Tongue (tissue), 2 donors: ENCODE measurements around the gene CDK10. TPM values are rescaled to one million over a fixed set of nuclear protein-coding genes. Genes with fewer than 3 reads are reported as not detected.

ENCODE experiments used
- DNase-seq: peaks from one replicate; pipeline ENCODE4 v3.0.0-alpha.2; 2015
- total RNA-seq: library from RNA; depleted of rRNA; stranded (reverse); fragments of >200 nt; gene quantifications from one replicate; pipeline ENCODE4 v1.2.3, GENCODE V29; 2014

CDK10 gene
- total RNA-seq, 1 donor from 2014 or later = 45.5 TPM

DNA sequence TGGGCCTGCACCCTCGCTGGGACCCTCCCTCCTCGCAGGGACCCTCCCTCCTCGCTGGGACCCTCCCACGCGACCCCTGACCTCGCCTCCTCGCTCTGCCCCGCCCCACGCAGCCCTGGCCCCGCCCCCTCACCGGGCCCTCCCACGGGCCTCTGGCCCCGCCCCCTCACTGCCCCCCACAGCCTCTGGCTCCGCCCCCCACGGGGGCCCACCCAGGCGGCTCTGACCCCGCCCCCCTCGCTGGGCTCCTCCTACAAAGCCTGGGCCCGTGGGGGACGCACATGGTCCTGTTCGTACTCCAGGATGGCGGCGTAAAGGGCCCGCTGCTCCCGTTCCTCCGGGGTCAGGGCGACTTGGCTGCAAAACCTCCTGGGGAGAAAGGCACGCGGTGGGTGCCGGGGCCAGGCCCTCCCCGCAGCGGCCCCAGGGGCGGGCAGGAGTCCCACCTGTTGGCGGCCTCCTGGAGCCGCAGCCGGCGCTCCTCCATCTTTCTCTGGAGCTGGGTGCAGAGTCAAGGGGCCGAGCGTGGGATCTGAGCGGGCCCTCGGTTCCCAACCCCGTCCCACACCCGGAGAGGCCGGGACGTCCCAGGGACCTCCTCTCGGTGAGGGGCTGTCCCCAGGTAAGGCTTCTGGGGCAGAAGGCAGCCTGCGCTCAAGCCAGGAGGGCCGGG lies 25.2 kb downstream of the CDK10 start:
- DNase-seq = peak; percentile 71

DNA sequence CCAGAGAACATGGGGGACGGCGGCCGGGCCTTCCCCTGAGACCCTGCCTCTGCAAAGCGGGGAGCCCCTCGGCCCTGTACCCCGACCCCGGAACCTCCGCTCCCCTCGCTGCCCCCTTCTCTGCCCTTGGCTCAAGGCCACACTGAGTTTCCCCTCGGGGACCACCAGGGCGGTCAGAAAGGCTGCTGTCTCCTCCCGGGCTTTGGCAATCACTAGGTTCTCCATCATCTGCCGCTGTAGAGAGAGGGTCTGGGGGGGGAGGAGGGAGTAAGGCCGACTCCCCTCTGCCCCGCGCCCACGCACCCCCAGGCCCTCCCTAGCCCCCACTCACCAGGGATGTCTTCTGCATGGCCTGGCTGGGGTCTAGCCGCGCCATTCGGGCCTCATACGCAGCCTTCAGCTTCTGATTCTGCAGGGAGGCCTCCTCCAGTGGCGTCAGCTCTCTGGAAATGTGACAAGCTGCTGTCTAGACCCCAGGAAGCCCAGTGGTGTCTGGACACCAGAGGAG lies 25.8 kb downstream of the CDK10 start:
- DNase-seq = peak; percentile 20

DNA sequence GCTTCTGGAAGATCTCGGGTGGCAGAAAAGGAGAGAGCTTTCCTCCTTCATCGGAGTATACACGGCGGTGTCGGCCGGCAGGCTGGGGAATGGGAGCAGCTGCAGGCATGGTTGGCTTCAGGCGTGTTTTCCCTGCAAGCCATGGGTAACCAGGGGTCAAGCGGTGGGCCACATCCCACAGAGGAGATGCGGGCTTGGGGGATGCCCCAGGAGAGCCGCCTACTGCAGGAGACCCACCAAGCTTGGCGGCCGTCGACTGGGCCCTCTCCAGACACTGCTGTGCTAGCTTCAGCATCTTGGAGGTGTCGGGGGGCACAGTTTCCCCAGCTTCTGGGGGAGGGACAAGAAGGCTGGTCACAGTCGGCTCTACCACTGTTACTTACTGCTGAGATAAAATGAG lies 30.0 kb downstream of the CDK10 start:
- no peak for DNase-seq

DNA sequence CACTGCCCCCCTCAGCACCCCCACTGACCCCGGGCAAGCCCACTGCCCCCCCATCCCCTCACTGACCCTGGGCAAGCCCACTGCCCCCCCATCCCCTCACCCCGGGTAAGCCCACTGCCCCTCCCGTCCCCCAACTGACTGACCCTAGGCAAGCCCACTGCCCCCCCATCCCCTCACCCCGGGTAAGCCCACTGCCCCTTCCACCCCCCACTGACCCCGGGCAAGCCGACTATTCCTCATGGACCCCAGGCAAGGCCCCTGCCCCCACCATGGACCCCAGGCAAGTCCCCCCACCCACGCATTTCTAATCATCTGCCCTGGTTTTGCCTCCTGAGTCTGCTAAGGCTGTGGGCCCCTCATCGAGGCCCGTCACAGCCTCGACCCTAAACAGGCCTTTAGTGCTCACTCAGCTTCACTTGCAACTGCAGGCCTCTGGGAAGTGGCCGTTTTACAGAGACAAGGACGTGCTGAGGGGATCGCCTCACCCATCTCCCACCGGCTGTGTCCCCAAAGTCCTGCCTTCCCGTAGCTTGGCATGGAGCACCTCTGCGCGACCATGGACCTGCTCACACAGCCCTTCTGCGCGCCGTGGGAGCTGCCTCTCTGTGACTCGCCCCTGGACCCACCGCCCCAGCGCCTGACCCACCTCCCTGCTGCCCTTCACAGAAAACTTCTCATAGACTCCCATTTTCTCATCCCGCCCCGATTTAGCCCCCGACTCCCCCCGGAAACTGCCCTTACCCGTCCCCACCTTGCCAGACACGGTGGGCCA lies 30.6 kb downstream of the CDK10 start:
- no peak for DNase-seq

DNA sequence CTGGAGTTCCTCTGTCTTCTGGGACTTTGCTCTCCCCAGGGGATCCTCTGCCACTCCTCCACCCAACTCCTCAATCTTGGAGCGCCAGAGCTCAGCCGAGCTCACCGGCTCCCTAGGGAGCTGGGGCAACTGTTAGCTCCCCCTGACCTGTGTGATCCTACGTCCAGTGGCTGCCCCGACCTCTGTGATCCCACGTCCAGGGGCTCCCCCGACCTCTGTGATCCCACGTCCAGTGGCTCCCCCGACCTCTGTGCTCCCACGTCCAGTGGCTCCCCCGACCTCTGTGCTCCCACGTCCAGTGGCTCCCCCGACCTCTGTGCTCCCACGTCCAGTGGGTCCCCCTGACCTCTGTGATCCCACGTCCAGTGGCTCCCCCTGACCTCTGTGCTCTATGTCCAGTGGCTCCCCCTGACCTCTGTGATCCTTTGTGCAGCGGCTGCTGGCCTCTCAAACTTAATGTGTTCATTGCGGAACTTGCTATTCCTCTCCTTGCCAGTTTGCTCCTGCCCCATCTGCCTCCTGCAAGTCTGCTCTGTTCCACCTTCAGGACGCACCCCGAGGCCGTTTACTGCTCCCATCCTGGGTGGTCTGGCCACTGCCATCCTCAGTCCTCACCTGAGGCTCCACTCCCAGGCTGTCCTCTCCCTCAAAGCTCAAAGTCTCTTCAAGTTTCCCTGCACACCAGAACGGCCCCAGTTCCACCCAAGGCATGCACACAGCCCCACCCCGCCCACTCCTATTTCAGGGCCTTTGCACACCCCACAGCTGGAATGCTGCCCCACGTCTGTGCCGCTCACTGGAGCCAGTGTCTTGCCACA lies 31.4 kb downstream of the CDK10 start:
- DNase-seq = no peak

DNA sequence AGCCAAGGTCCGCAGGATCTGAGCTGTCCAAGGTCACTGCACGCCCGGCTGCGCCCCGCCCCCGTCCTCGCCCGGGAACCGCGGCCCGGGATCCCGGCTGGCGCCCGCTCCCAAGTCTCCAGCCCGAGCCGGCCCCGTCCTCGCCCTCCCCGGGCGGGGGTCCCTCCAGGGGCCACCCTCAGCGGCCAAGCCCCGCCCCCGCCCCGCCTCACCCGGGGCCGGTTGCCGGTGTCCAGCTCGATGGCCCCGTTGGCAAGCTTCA lies 34.0 kb downstream of the CDK10 start:
- no peak for DNase-seq

DNA sequence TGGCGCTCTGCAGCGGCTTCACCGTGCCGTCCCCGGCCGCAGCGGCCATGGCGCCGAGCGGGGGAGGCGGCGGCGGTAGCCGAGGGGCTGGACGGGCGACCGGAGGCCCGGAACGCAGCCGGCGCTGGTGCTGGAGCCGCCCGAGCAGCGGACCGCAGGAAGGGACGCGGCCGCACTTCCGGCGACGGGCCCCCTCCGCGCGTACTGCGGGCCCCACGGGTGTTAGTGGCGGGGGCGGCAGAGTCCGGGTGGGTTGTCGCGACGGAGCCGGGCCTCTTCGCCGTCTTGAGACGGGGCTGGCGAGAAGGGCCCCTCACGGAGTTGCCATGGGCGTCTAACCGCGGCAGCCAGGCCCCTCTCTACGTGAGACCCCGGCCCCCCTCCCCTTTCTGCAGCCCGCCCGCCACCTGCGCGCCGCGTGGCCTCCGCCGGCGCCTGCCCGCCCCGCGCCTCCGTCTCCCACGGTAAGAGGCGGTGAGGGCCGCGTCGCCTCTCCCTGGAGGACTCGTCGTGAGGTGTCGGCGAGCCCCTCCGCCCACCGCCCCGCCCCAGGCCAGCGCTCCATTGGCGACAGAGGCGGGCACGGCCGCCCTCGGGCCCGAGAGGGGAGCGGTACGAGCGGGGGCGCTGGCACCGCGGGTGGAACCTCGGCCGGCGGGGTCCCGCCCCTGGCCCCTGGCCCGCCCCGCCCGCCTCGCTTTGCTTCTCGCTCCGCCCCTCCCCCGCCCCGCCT lies 34.5 kb downstream of the CDK10 start, which contains the start of the genes VPS9D1 and ZNF276:
Gene VPS9D1, minus strand, starts transcription at position 86 of the 733 bp plus-strand sequence. Its CDS starts 37 bp downstream, at position 49.
Gene ZNF276, plus strand, starts transcription at position 725 of the 733 bp plus-strand sequence. CDS start 104 bp downstream, outside the sequence.
- peak; percentile 91 for DNase-seq

DNA sequence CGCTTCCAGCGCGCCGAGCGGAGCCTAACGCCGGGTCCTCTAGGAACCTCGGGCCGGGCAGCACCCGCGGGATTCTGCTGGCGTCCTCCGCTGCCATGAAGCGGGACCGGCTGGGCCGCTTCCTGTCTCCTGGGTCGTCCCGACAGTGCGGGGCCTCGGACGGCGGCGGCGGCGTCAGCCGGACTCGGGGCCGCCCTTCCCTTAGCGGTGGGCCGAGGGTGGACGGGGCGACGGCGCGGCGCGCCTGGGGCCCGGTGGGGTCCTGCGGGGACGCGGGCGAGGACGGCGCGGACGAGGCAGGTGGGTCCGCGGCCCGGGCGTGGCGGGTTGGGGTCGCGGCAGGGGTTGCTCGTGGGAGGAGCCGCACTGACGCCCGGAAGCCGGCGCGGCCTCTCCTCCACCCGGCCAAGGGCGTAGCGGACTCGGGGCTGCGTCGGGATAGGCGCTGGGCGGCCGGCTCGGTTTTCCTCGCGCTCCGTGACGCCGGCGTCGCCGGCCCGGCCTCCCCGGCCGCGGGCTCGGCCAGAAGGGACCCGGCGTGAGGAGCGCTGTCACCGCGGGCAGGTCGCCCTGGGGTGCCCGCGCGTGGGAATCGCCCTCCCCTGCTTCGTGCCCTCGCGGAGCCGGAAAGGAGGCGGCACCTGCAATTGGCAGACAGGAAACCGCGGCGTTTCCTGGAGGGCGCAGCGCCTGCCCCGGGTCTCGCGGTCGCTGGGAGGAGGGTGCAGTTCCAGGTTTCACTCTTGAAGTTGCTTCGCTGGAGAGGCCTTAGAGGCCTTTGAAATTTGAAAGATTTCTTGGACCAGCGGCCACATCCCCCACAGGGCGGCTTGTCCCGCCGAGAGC lies 35.3 kb downstream of the CDK10 start:
- DNase-seq = peak; percentile 35

DNA sequence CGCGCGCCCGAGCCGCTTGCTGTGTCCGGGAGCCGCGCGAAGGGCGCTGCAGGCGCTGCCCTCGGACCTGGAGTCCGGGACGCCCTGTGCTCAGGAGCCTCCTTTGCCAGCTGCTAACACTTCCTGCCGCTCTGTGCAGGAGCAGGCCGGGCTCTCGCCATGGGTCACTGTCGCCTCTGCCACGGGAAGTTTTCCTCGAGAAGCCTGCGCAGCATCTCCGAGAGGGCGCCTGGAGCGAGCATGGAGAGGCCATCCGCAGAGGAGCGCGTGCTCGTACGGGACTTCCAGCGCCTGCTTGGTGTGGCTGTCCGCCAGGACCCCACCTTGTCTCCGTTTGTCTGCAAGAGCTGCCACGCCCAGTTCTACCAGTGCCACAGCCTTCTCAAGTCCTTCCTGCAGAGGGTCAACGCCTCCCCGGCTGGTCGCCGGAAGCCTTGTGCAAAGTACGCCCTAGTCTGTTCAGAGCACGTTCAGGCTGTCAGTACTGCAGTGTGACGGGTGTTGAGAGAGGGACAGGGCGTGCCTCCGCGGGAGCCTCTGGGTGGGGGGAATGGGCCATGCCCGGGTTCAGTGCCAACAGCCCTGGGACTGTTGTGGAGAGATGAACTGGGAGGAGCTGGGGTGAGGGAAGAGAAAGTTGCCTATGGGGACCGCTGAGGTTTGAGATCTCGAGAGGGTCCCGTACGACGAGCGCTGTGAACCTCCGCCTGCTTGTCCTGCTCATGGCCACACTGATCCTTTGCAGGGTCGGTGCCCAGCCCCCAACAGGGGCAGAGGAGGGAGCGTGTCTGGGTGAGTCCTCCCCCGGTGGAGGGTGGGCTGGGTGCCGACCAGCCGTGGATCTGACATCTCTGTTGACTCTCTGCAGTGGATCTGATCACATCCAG lies 36.1 kb downstream of the CDK10 start:
- peak; percentile 60 for DNase-seq

DNA sequence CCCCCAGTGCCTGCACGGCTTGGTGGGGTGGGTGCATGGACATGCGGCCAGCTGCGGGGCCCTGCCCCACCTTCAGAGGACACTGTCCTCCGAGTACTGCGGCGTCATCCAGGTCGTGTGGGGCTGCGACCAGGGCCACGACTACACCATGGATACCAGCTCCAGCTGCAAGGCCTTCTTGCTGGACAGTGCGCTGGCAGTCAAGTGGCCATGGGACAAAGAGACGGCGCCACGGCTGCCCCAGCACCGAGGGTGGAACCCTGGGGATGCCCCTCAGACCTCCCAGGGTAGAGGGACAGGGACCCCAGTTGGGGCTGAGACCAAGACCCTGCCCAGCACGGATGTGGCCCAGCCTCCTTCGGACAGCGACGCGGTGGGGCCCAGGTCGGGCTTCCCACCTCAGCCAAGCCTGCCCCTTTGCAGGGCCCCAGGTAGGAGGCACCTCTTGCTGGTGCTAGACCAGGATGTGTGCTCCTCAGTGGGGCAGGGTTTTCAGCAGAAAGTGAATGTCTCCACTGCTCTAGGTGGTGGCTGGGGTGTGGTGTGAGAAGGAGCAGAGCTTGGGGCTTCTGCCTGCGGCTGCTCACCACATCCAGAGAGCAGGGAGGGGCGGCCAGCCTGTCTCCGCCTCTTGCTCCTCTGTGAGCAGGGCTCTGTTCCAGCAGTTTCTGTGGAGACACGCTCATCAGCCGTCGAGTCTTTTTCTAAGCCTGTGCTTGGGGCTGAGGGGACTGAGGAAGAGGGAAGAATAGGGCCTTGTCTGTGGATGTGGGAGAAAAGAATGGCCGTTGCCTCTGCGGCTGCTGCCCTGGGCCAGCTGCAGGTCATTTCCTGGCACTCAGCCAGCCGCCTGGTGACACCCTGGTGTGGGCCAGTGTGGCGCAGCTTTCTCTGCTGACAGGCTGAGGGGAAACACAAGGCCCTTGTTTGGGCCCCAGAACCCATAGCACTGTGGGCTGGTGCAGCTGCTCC lies 37.1 kb downstream of the CDK10 start:
- DNase-seq = peak; percentile 68

DNA sequence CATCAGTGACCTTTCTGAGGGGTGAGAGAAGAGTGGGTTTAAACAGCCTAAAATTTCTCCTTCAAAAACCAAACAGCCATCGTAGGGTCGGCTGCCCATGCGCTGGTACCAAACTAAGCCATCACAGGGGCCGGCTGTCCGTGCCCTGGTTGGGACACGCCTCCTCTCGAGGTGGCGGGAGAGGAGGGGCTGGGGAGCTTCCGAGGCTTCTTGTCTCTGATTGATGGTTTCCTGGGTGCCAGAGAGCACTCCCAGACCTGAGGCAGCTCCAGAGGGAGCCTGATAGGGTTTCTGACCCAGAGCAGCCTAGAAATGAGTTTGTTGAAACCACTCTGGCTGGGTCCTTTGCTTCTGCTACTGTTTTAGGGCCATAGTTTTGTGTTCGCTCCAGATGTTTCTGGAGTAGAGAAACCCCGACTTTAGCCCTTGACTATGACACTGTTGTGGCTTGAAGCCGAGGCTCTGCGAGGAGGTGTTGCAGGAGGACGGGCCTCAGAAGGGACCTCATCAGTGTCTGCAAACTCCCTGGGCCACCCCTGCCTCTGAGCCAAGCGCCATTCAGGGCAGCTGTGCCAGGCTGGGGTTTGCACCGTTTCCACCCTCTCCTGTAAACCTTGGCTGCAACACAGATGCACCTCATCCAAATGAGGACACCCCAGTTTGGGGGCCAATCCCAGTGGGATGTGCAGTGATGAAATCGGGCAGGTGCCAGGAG lies 41.1 kb downstream of the CDK10 start:
- DNase-seq = no peak

DNA sequence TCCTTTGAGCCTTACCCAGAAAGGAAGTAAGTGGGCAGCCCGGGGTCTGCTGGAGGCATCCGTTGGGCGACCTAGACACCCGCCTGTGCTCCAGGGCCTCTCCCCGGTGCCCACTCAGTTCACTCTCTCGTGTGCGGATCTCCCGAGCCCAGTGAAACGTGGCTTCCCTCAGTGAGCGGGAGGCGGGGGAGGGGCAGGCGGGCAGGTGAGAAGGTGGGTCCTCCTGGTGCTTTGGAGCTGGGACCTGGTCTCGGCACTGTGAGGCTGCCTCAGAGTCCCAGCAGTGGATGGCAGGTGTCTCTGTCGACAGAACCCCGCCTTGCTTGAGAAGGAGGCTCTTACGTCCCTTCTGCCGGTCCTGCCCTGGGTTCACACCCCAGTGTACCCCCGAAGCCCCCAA lies 42.8 kb downstream of the CDK10 start:
- DNase-seq = no peak

DNA sequence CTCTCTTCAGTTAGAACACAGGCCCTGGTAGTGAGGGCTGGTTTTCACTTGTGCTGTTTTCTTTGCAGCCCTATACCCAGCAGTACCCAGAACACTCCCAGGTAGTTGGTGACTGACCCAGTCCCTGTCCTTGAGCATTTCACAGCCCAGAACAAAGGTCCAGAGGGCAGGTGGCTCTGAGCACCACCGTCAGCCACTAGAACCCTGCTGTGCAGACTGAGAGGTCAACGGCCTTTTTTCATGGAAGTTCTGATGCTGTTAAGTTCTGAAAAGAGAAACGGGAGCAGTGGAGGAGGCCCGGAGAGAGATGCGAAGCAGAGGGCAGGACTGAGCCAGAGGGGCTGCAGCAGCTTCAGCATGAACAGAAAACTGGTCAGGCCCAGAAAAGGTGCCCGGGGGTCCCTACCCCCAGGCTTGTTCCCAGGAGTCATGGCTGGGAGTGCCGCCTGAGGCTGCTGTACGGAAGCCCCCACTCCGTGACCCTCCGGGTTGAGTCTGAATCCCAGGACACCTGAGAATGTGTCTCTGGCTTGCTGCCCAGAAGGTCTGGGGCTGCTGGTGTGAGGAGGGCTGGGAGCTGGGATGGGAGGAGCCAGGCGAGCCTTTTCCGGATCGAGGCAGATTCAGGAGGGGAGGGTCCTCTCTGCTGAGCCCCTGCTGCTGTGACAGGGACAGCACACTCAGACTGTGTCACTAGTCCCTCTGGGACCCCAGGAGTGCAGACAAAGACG lies 43.5 kb downstream of the CDK10 start:
- DNase-seq = peak; percentile 50

DNA sequence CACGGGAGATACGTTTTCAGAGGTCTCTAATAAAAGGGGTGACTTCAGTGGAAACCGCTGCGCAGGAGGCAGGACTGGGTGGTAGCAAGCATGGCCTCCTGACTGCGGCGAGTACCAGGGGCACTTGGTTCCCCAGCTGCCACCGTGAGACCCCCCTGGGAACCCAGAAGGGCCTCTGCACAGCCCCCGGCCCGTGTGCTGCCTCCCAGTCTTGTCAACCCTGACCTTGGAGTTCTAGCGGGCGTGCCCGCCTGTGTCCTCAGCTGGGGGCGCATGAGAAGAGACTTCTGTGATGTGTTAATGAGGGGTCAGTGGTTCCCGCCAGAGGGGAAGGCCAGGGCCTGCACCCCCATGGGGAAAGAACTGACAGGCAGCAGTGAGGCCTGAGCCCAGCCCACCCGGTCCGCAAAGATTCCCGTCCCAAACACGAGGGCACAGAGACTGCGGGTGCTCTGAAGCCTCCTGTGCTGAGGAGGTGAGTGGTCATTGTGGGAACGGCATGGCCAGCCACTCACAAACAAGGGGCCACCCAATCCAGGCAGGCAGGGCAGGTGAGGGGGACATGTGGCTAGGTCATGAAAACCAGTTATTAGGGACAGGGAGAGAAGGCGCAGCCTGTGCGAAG lies 44.2 kb downstream of the CDK10 start:
- no peak for DNase-seq

DNA sequence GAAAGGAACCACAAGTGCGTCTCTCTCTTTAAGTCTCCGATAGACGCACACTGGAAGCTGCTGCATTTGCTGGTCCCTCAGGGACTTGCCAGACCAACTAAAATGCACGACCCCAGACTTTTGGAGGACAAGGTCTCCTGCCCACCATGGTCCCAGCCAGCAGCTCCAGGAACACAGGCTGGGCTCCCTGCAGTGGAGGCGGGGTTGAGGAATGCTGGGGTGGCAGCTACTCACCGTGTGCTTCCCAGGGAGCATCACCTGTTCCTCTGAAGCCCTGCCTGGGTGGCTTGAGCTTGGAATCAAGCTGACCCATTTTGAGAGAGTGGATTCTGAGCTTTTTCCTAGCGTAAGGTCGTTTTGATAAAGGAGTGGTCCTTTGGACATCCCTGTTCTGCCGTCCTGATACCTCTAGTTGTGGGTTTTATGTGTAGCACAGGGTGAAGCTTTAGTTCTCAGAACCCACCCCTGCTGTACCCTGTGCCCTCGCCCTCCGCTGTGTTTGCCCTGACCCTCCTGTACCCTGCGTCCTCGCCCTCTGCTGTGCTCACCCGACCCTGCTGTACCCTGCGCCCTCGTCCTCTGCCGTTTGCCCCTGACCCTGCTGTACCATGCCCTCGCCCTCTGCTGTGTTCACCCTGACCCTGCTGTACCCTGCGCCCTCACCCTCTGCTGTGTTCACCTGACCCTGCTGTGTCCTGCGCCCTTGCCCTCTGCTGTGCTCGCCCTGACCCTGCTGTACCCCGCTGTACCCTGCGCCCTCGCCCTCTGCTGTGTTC lies 45.8 kb downstream of the CDK10 start:
- DNase-seq = no peak

DNA sequence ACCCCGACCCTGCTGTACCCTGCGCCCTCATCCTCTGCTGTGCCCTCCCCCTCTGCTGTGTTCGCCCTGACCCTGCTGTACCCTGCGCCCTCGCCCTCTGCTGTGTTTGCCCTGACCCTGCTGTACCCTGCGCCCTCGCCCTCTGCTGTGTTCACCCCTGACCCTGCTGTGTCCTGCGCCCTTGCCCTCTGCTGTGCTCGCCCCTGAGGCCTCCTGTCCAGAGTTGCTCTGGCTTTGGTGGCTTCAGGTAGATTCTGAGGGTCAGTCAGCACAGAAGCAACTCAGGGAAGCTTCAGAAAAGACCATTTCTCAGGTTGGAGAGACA lies 46.4 kb downstream of the CDK10 start:
- no peak for DNase-seq
